ENCODE data around the gene FBXL16. TPM values are rescaled to one million over a fixed set of nuclear protein-coding genes. Genes with fewer than 3 reads are reported as not detected.
"Not testable (repeated sequence)": the region's sequence is repeated elsewhere in the genome, so short reads cannot be mapped to it uniquely, and the experiment has no call there.

FBXL16 gene
- polyA plus RNA-seq, 1 donor from 2014 or later = 3.4 TPM

GRCh38 chr16:745739-746138 lies 40.1 kb upstream of the FBXL16 start:
- Histone ChIP-seq H3K79me2 (replicated peaks; ENCODE audit: insufficient read depth, low read length) (no peaks in the 10 kb centered on the region), H3K4me2 (ENCODE audit: low read length) (no peak overlapping the region), H3K9me3 (ENCODE audit: low read length) (no peaks in the 10 kb centered on the region), H3K4me3 (ENCODE audit: low read length) (no peak overlapping the region), H3K9ac (ENCODE audit: low read length) (no peak overlapping the region), H3K27ac (ENCODE audit: low read length) (no peak overlapping the region), H3K9me2 (ENCODE audit: insufficient read depth, low read length) (no peaks in the 10 kb centered on the region), H4K20me1 (ENCODE audit: insufficient read depth) (no peaks in the 10 kb centered on the region), H3F3A (ENCODE audit: insufficient read depth, low read length, poor library complexity, severe bottlenecking) (no peaks in the 10 kb centered on the region), H3K36me3 (ENCODE audit: insufficient read depth, low read length) (no peaks in the 10 kb centered on the region), H3K27me3 (ENCODE audit: insufficient read depth, low read depth, low read length) (no peaks in the 10 kb centered on the region), H2AFZ (ENCODE audit: low read depth, low read length) (no peak overlapping the region)
- TF ChIP-seq MXI1 (conservative IDR thresholded peaks at IDR 0.05; ENCODE audit: poor library complexity, severe bottlenecking) = no peak
- peak; percentile 31 for TF ChIP-seq CTCF (IDR thresholded peaks at IDR 0.05; ENCODE audit: poor library complexity, severe bottlenecking)
- peak; percentile 43 for TF ChIP-seq SMC3 (conservative IDR thresholded peaks at IDR 0.05; ENCODE audit: poor library complexity)

GRCh38 chr16:743794-744500 lies 38.3 kb upstream of the FBXL16 start:
- no peaks in the 10 kb centered on the region for H3F3A ChIP-seq (ENCODE audit: insufficient read depth, low read length, poor library complexity, severe bottlenecking)
- no peak overlapping the region for H3K4me3 ChIP-seq (ENCODE audit: low read length)
- no peak overlapping the region for H3K9ac ChIP-seq (ENCODE audit: low read length)
- H3K9me3 ChIP-seq (ENCODE audit: low read length) = no peaks in the 10 kb centered on the region
- TF ChIP-seq CTCF (IDR thresholded peaks at IDR 0.05; ENCODE audit: poor library complexity, severe bottlenecking) (peak; percentile 14), REST (IDR thresholded peaks at IDR 0.05; ENCODE audit: borderline replicate concordance) (no peak)
- no peak overlapping the region for H2AFZ ChIP-seq (ENCODE audit: low read depth, low read length)
- H3K9me2 ChIP-seq (ENCODE audit: insufficient read depth, low read length) = no peaks in the 10 kb centered on the region
- H3K27me3 ChIP-seq (ENCODE audit: insufficient read depth, low read depth, low read length) = no peaks in the 10 kb centered on the region
- H3K79me2 ChIP-seq (replicated peaks; ENCODE audit: insufficient read depth, low read length) = peaks cover 5% of the 10 kb centered on the region
- no peak overlapping the region for H3K27ac ChIP-seq (ENCODE audit: low read length)
- H4K20me1 ChIP-seq (ENCODE audit: insufficient read depth) = no peaks in the 10 kb centered on the region
- H3K36me3 ChIP-seq (ENCODE audit: insufficient read depth, low read length) = no peaks in the 10 kb centered on the region
- no peak overlapping the region for H3K4me2 ChIP-seq (ENCODE audit: low read length)

GRCh38 chr16:742894-743293 lies 37.3 kb upstream of the FBXL16 start:
- not testable (repeated sequence) for H2AFZ ChIP-seq (ENCODE audit: low read depth, low read length); H3F3A ChIP-seq (ENCODE audit: insufficient read depth, low read length, poor library complexity, severe bottlenecking); H3K79me2 ChIP-seq (replicated peaks; ENCODE audit: insufficient read depth, low read length); H3K27me3 ChIP-seq (ENCODE audit: insufficient read depth, low read depth, low read length); H3K9me2 ChIP-seq (ENCODE audit: insufficient read depth, low read length); H3K4me2 ChIP-seq (ENCODE audit: low read length); H3K4me3 ChIP-seq (ENCODE audit: low read length); H3K27ac ChIP-seq (ENCODE audit: low read length); H3K9me3 ChIP-seq (ENCODE audit: low read length); H3K9ac ChIP-seq (ENCODE audit: low read length); H3K36me3 ChIP-seq (ENCODE audit: insufficient read depth, low read length); H4K20me1 ChIP-seq (ENCODE audit: insufficient read depth)
